ENCODE data around the gene PDGFB. TPM values are rescaled to one million over a fixed set of nuclear protein-coding genes. Genes with fewer than 3 reads are reported as not detected.

The PDGFB gene
- total RNA-seq, 2 experiments from 2014 or later: 6.4 to 6.5 TPM

DNA sequence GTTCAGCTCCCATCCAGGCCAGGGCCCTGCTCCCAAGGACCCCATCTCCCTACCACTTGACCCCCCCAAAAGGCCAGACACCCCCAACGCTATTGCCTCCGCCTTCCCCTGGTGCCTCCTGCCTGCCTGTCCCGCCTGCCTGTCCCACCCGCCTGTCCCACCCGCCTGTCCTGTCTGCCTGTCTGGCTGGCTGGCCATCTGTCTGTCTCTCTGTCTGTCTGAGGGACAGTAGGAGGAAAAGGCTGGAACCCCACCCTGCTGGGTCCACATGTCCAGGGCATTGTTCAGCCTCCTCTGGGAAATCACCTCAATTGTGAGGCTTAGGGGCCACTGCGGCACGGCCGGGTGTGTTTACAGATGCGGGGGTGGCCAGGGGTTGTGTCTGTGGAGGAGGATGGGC lies 67.0 kb downstream of the PDGFB start:
- Mint-ChIP-seq H3K27me3 (peaks cover 22% of the 10 kb centered on the region), H3K27ac (peak overlapping the region; percentile 12), H3K4me1 (peaks cover 47% of the 10 kb centered on the region), H3K4me3 (no peak overlapping the region), H3K9me3 (no peaks in the 10 kb centered on the region), H3K36me3 (ENCODE audit: low read depth) (no peaks in the 10 kb centered on the region)
- ChIA-PET CTCF (no interaction called here), POLR2A (interaction anchor here (1.0 to 1.2 kb wide), 2 partner anchors 62 to 142 kb away, joined by 3 to 10 read pairs; partner anchors contain the start of gene RPL3)
- DNase-seq: no peak

DNA sequence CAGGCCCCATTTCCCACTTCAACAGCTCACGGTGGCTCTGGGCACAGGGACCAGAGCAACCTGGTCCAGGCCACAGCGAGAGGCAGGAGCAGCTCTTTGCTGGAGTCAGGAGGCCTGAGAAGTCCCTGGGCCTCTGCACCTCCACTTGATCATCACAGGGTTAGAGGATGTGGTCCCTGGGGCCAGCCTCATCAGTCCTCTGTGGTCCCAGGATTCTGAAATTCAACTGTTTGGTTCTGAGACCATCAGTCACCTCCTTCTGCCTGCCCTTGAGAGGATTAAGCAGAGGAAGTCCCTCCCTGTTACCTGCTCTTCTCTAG lies 67.4 kb downstream of the PDGFB start:
- Mint-ChIP-seq H3K27ac (no peak overlapping the region), H3K36me3 (ENCODE audit: low read depth) (no peaks in the 10 kb centered on the region), H3K4me1 (peaks cover 47% of the 10 kb centered on the region), H3K27me3 (peaks cover 20% of the 10 kb centered on the region), H3K9me3 (no peaks in the 10 kb centered on the region), H3K4me3 (no peak overlapping the region)
- peak; percentile 26 for DNase-seq
- ChIA-PET CTCF (no interaction called here), POLR2A (interaction anchor here (1.0 to 1.2 kb wide), 2 partner anchors 63 to 142 kb away, joined by 3 to 10 read pairs; partner anchors contain the start of gene RPL3)

DNA sequence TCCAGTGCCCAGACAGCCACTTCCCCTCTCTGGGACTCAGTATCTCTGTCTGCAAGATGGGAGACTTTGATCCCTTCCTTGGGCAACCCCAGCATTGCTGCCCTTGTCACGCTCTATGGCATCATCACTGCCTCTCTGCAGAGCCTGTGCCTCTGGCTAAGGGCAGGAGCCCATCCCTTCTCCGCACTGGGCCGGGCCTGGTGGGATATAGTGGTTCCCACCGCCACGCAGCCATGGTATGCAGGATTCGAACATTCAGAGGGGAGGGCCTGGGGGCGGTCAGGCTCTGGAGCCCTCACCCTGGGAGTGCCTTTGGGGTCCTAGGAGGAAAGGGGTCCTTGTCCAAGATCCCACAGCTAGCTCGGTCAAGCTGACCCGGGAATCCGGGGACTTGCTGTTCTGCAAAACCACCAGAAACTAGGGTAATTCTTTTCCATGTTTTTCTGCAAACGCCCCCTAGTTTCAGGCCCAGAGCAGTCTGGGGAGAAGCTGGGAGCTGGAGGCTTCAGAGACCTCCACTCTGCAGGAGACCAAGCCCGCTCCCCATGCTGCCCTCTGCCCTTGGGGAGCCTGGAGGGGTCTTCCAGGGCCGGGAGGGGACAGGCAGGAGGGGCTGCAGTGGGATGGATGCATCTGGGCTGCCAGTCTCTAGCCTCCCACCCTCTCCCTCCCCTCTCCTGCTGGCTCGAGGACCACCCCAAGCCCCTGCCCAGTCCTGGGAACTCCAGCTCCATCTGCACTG lies 67.9 kb downstream of the PDGFB start:
- POLR2A ChIA-PET: interaction anchor here (1.0 to 1.2 kb wide), 2 partner anchors 63 to 143 kb away, joined by 3 to 10 read pairs; partner anchors contain the start of gene RPL3
- no peak for DNase-seq
- Mint-ChIP-seq H3K9me3 (no peaks in the 10 kb centered on the region), H3K27me3 (peaks cover 18% of the 10 kb centered on the region), H3K4me3 (no peak overlapping the region), H3K4me1 (peaks cover 49% of the 10 kb centered on the region), H3K36me3 (ENCODE audit: low read depth) (no peaks in the 10 kb centered on the region), H3K27ac (no peak overlapping the region)
- CTCF ChIA-PET: no interaction called here

DNA sequence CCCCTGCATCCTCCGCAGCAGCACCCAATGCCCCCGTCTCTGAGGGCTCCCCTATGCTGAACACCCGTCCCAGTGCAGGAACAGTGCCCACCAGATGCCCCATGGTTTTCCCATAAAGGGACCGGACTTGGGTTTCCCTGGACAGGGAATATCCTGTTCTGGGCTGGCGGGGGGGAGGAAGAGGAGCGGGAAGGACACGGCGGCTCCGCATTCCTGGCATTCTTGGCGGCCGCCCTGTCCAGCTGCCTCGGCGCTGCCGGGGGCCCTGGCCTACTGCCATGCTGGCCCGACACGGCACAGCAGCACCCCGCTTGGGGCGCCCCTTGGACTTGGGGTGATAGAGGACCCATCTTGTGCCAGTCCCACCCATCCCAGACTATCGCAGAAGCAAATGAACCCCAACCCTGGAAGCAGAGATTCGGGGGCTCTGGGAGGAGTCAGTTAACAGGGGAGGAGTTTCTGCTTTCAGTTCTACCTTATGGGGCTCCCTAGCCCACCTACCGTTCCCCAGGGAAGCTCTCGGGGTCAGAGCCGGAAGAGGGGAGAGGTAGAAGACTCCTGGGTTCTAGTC lies 68.6 kb downstream of the PDGFB start:
- H3K9me3 Mint-ChIP-seq: no peaks in the 10 kb centered on the region
- H3K27me3 Mint-ChIP-seq: peaks cover 15% of the 10 kb centered on the region
- ChIA-PET POLR2A (interaction anchor here (1.2 to 9.8 kb wide), 2 partner anchors 141 to 143 kb away, joined by 10 to 134 read pairs; partner anchors contain the start of gene RPL3), CTCF (interaction anchor here (7.0 kb wide), 1 partner anchor 141 kb away, joined by 115 read pairs; the partner anchor contains the start of gene RPL3)
- no peak for DNase-seq
- H3K4me3 Mint-ChIP-seq: no peak overlapping the region
- H3K36me3 Mint-ChIP-seq (ENCODE audit: low read depth): no peaks in the 10 kb centered on the region
- H3K27ac Mint-ChIP-seq: no peak overlapping the region
- H3K4me1 Mint-ChIP-seq: peaks cover 54% of the 10 kb centered on the region

DNA sequence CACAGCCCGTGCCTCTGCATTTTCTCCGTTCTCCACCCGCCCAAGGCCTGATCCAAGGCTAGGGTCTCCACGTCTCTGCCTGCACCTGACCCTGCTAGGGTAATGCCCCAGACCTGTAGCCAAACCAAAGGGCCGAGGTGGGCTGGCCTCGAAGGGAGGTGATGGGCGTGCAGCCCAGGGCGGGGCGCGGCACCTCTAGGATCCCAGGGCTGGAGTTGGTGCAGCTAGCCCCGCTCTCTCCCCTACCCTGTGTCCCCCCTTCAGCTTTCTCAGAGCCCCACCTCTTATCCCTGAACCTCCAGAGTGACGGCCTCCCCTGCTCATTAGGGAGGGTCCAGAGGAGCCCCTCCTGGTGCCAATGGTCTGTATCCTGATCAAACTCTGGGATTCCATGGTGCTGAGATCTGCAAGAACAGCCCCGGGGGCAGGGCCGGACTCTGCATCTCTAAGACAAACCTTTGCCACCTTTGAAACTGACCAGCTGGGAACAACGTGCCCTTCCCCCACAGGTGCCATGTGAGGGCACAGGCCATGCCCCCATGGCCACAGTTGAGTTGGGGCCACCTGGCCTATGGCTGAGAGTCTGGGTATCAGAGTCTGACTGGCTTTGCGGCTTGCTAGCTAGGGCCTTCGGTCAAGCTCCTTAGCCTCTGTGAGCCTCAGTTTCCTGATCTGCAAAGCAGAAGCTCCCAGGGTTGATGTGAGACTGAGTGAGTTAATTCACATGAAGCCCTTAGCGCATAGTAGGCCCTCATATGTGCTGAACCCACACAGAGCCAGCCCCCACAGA lies 69.2 kb downstream of the PDGFB start:
- Mint-ChIP-seq H3K4me1 (peaks cover 60% of the 10 kb centered on the region), H3K36me3 (ENCODE audit: low read depth) (no peaks in the 10 kb centered on the region), H3K27me3 (peaks cover 13% of the 10 kb centered on the region), H3K4me3 (no peak overlapping the region), H3K9me3 (no peaks in the 10 kb centered on the region), H3K27ac (no peak overlapping the region)
- POLR2A ChIA-PET: interaction anchor here (1.4 to 9.8 kb wide), 2 partner anchors 22 to 141 kb away, joined by 4 to 134 read pairs; partner anchors contain the start of gene RPL3
- no peak for DNase-seq
- CTCF ChIA-PET: interaction anchor here (0.5 to 7.0 kb wide), 3 partner anchors 32 to 142 kb away, joined by 3 to 115 read pairs (median 3); partner anchors contain the start of gene RPL3

GRCh38 chr22:39174498-39175352 lies 70.1 kb downstream of the PDGFB start:
- peak overlapping the region; percentile 81 for H3K27ac Mint-ChIP-seq
- H3K27me3 Mint-ChIP-seq: peaks cover 17% of the 10 kb centered on the region
- POLR2A ChIA-PET: interaction anchor here (0.8 to 9.8 kb wide), 7 partner anchors 21 to 354 kb away, joined by 3 to 134 read pairs (median 4); partner anchors contain the start of gene RPL3
- no peaks in the 10 kb centered on the region for H3K36me3 Mint-ChIP-seq (ENCODE audit: low read depth)
- H3K9me3 Mint-ChIP-seq: no peaks in the 10 kb centered on the region
- peaks cover 60% of the 10 kb centered on the region for H3K4me1 Mint-ChIP-seq
- DNase-seq: peak; percentile 70
- H3K4me3 Mint-ChIP-seq: peak overlapping the region; percentile 22
- CTCF ChIA-PET: interaction anchor here (0.6 to 7.0 kb wide), 3 partner anchors 85 to 143 kb away, joined by 3 to 115 read pairs (median 7); partner anchors contain the start of gene RPL3

DNA sequence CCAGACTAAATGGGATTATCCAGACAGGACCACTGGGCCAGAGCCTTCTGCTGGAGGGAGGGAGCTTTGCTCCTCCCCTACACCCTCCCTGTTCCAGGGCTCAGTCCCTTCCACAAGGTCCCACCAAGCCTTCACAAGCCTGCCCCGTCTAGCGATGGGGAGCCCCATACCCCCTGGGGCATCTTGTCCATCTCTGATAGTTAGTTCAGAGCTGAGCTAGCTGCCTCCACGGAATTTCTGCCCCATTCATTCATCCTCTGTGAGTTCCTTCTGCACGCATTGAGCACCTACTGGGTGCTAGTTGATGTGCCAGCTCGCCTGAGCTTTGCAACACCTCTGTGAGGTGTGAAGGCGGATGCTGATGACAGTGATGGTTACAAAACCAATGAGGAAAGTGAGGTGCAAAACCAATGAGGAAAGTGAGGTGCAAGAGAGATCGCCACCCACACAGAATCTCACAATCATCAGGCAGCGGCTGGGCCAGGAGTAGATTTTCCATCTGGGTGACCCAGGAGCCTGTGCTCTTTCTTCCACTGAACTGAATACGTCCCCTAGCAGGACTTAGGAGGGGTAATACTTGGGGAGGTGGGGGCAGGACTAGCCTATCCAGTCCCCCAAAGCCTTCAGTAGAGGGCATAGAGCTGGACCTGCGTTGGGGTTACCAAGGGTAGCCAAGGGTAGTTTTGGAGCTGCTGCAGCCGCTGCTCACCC lies 70.8 kb downstream of the PDGFB start:
- H3K9me3 Mint-ChIP-seq: no peaks in the 10 kb centered on the region
- H3K36me3 Mint-ChIP-seq (ENCODE audit: low read depth): no peaks in the 10 kb centered on the region
- peak overlapping the region; percentile 22 for H3K4me3 Mint-ChIP-seq
- DNase-seq: peak; percentile 64
- peaks cover 54% of the 10 kb centered on the region for H3K4me1 Mint-ChIP-seq
- ChIA-PET POLR2A (interaction anchor here (0.8 to 9.8 kb wide), 9 partner anchors 9 to 355 kb away, joined by 3 to 134 read pairs (median 3); partner anchors contain the start of gene RPL3), CTCF (interaction anchor here (1.1 to 7.0 kb wide), 3 partner anchors 39 to 144 kb away, joined by 3 to 115 read pairs (median 7); partner anchors contain the start of gene RPL3)
- peaks cover 19% of the 10 kb centered on the region for H3K27me3 Mint-ChIP-seq
- H3K27ac Mint-ChIP-seq: peak overlapping the region; percentile 81

Other genes with a start within 250 kb of the PDGFB start
- gene APOBEC3C, start 230.7 kb downstream of the PDGFB start, total RNA-seq: 100 to 1,000 TPM; 146 to 157 TPM
- 10 to 100 TPM; 58.2 to 58.9 TPM for gene APOBEC3D, start 223.9 kb downstream of the PDGFB start, total RNA-seq
- gene APOBEC3F, start 204.1 kb downstream of the PDGFB start, total RNA-seq: 10 to 100 TPM; 36.4 to 42.2 TPM
- gene APOBEC3G, start 167.7 kb downstream of the PDGFB start, total RNA-seq: 100 to 1,000 TPM; 145 to 146 TPM
- gene APOBEC3H, start 147.7 kb downstream of the PDGFB start, total RNA-seq: 100 to 1,000 TPM; 126 to 128 TPM
- 10 to 100 TPM; 24.9 to 25.0 TPM for gene CBX7, start 92.3 kb downstream of the PDGFB start, total RNA-seq
- 1,000 to 10,000 TPM; 1,526 to 1,529 TPM for gene RPL3, start 74.6 kb upstream of the PDGFB start, total RNA-seq
- gene SYNGR1, start 105.0 kb upstream of the PDGFB start, total RNA-seq: under 1 TPM in 1 of 2 experiments, not detected in 1; 0.15 TPM
- 10 to 100 TPM; 25.0 to 27.5 TPM for gene TAB1, start 154.8 kb upstream of the PDGFB start, total RNA-seq
- under 1 TPM; 0.55 to 0.83 TPM for gene MGAT3, start 212.0 kb upstream of the PDGFB start, total RNA-seq

Measured in activated CD4-positive, alpha-beta memory T cell treated with anti-CD3 and anti-CD28 coated beads, Interleukin-2, amount 10 ng/mL, durations not matched to agents 7 days and 5 days (primary cell).